Astrocyte of the spinal cord (primary cell): Measurements from ENCODE around the gene DHRS7B.
A peak's percentile ranks its signal among the peaks of the same experiment; 100 is the strongest.

Experiments used
- DNase-seq: peaks from one replicate; pipeline ENCODE4 v3.0.0; 2011; ENCODE audit warnings: low read depth, low spot score
- H3K4me3 ChIP-seq: 2 replicates; pipeline ENCODE4 v1.5.1; 2011; ENCODE audit warnings: low read depth, mild to moderate bottlenecking, low read length, moderate library complexity
- in situ Hi-C: cut with HindIII; loops from 2 replicates; pipeline ENCODE4 v1.10.0; 2017; ENCODE audit warnings: low sequenced_read_pairs
- TF ChIP-seq, protein P1 (sequence below): IDR thresholded peaks from 2 replicates; pipeline ENCODE4 v1.5.1; 2012; ENCODE audit warnings: low read depth, mild to moderate bottlenecking, low read length, inconsistent platforms

Gene DHRS7B

GRCh38 chr17:21209511-21210175 lies 82.9 kb downstream of the DHRS7B start:
- in situ Hi-C loops, result no loop called here

GRCh38 chr17:21210411-21211076 lies 83.8 kb downstream of the DHRS7B start:
- in situ Hi-C loops, result no loop called here
- H3K4me3 ChIP-seq, result no peak overlapping the region
- TF ChIP-seq, protein P1, sequence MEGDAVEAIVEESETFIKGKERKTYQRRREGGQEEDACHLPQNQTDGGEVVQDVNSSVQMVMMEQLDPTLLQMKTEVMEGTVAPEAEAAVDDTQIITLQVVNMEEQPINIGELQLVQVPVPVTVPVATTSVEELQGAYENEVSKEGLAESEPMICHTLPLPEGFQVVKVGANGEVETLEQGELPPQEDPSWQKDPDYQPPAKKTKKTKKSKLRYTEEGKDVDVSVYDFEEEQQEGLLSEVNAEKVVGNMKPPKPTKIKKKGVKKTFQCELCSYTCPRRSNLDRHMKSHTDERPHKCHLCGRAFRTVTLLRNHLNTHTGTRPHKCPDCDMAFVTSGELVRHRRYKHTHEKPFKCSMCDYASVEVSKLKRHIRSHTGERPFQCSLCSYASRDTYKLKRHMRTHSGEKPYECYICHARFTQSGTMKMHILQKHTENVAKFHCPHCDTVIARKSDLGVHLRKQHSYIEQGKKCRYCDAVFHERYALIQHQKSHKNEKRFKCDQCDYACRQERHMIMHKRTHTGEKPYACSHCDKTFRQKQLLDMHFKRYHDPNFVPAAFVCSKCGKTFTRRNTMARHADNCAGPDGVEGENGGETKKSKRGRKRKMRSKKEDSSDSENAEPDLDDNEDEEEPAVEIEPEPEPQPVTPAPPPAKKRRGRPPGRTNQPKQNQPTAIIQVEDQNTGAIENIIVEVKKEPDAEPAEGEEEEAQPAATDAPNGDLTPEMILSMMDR, result no peak
- no peak for DNase-seq

More at GRCh38 chr17:21209511-21210175, 82.9 kb downstream of the DHRS7B start:
- DNase-seq, result no peak
- TF ChIP-seq, protein P1, result no peak
- no peak overlapping the region for H3K4me3 ChIP-seq

- TF ChIP-seq, protein P1, result no peak
- no peak overlapping the region for H3K4me3 ChIP-seq
- in situ Hi-C loops, result no loop called here
- no peak for DNase-seq
These were observed 85.2 kb downstream of the DHRS7B start for GRCh38 chr17:21211825-21212479.

DNA sequence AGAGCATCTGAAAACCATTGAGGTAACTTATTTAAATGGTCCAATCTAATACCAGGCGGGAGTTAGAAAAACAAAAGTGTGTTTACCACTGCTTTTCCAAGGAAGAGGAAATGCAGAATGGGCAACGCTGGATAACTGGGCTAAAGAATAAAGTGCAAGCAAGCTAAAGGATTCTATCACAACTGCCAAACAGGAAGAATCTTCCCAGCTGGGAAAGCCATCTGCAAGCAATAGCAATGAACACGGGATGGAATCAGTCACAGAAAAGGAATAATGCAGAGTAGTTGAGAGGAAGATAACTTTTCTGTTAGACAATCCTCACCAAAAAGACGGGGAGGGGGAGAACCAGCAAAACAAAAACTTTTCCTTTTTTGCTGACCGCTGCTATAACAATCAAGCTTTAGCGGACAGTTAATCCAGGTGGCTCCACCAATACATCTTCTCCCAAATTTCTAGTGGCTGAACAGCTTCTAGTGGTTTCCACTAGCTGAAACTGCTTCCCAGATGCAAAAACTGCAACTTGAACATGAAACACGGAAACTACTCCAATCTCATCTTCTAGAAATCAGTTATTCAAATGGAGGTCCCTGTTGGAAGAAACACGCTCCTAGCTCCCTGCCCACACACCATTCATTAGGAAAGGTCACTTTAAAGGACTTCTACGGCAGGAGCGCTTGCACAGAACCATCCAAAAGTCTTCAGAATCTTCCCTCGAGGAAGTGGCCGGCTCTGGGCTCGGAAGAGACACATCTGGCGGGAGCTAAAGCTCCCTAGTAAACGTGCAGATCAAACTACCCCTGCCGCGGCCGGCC lies 86.3 kb downstream of the DHRS7B start:
- H3K4me3 ChIP-seq, result peak overlapping the region; percentile 99
- DNase-seq, result no peak
- in situ Hi-C loops, result no loop called here
- TF ChIP-seq, protein P1, result no peak

GRCh38 chr17:21213638-21214014 lies 86.9 kb downstream of the DHRS7B start:
- H3K4me3 ChIP-seq, result peak overlapping the region; percentile 99
- in situ Hi-C loops, result no loop called here
- no peak for DNase-seq
- TF ChIP-seq, protein P1, result no peak
